ENCODE results near the gene SMIM43. TPM values are rescaled to one million over a fixed set of nuclear protein-coding genes. Genes with fewer than 3 reads are reported as not detected.

Gene SMIM43
- total RNA-seq, 1 experiment from 2014 or later = not detected

DNA sequence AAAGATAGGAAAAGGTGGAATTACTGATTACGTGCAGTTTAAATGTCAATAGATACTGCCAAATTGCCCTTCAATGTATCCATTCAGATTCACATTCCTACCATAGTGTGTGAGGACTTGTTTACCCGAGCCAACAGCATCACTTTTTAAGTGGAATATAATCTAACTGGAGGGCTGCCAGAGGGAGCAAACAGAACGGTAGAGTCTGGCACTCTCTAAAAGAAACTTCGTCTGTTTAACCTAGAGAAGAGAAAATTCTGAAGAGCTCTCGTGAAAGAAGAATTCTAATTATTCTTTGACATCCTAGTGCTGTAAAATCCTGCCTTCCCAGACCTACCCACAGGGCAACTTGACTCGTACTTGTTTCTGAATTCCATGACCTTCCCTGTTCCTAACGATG, 23.2 kb downstream of the SMIM43 start:
- H3K4me3 ChIP-seq (replicated peaks in 1 of 2; ENCODE audit: low read depth in 1 of 2, low read length in 2 of 2) = no peak overlapping the region
- H3K9me2 ChIP-seq (ENCODE audit: insufficient read depth) = no peaks in the 10 kb centered on the region
- no peak for TF ChIP-seq CBX3 (IDR thresholded peaks at IDR 0.05; ENCODE audit: low read depth)
- no peak for TF ChIP-seq YY1 (IDR thresholded peaks at IDR 0.05; ENCODE audit: extremely low read depth, insufficient replicate concordance, low read depth, low read length)
- TF ChIP-seq SIN3A (IDR thresholded peaks at IDR 0.05; ENCODE audit: low read depth) = no peak
- no peak for TF ChIP-seq EZH2phosphoT487 (IDR thresholded peaks at IDR 0.05; ENCODE audit: borderline replicate concordance)
- TF ChIP-seq ZNF274 (IDR thresholded peaks at IDR 0.05; ENCODE audit: low read depth, low read length) = no peak
- TF ChIP-seq, protein P1, sequence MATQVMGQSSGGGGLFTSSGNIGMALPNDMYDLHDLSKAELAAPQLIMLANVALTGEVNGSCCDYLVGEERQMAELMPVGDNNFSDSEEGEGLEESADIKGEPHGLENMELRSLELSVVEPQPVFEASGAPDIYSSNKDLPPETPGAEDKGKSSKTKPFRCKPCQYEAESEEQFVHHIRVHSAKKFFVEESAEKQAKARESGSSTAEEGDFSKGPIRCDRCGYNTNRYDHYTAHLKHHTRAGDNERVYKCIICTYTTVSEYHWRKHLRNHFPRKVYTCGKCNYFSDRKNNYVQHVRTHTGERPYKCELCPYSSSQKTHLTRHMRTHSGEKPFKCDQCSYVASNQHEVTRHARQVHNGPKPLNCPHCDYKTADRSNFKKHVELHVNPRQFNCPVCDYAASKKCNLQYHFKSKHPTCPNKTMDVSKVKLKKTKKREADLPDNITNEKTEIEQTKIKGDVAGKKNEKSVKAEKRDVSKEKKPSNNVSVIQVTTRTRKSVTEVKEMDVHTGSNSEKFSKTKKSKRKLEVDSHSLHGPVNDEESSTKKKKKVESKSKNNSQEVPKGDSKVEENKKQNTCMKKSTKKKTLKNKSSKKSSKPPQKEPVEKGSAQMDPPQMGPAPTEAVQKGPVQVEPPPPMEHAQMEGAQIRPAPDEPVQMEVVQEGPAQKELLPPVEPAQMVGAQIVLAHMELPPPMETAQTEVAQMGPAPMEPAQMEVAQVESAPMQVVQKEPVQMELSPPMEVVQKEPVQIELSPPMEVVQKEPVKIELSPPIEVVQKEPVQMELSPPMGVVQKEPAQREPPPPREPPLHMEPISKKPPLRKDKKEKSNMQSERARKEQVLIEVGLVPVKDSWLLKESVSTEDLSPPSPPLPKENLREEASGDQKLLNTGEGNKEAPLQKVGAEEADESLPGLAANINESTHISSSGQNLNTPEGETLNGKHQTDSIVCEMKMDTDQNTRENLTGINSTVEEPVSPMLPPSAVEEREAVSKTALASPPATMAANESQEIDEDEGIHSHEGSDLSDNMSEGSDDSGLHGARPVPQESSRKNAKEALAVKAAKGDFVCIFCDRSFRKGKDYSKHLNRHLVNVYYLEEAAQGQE (IDR thresholded peaks at IDR 0.05; ENCODE audit: low read depth) = no peak
- TF ChIP-seq TCF7L2 (IDR thresholded peaks at IDR 0.05; ENCODE audit: borderline replicate concordance, extremely low read depth, insufficient read depth, insufficient read length) = no peak
- no peak for TF ChIP-seq FOSL1 (IDR thresholded peaks at IDR 0.05; ENCODE audit: low read depth)
- TF ChIP-seq SRF (IDR thresholded peaks at IDR 0.05; ENCODE audit: low read depth) = no peak
- intact Hi-C loops (cut with micrococcal nuclease) = no loop called here
- no peak overlapping the region for H3K27ac ChIP-seq (ENCODE audit: low read depth, low read length)
- RAD21 ChIA-PET (ENCODE audit: low non-redundant PET in 1 of 2, low total read pairs in 2 of 2, uncharacterized antibody in 2 of 2, unreplicated experiment in 2 of 2) = no interaction called here
- H4K20me1 ChIP-seq (ENCODE audit: insufficient read depth) = no peaks in the 10 kb centered on the region
- H3K9ac ChIP-seq (ENCODE audit: low read length) = no peak overlapping the region
- DNase-seq (ENCODE audit: low read depth, low spot score) = no peak
- no peaks in the 10 kb centered on the region for H3K36me3 ChIP-seq (ENCODE audit: control insufficient read depth in 1 of 2, insufficient read depth in 2 of 2, low read length in 2 of 2)
- H2AFZ ChIP-seq (ENCODE audit: low read depth, low read length, poor library complexity, severe bottlenecking) = no peak overlapping the region
- POLR2A ChIA-PET = no interaction called here
- no peaks in the 10 kb centered on the region for H3K79me2 ChIP-seq (ENCODE audit: insufficient read depth, low read length)
- H3K9me3 ChIP-seq (ENCODE audit: control insufficient read depth in 1 of 2, insufficient read depth in 1 of 2, low read depth in 1 of 2, low read length in 2 of 2) = no peaks in the 10 kb centered on the region
- no peaks in the 10 kb centered on the region for H3K27me3 ChIP-seq (ENCODE audit: insufficient read depth, low read length)
- ATAC-seq = no peak
- no peak overlapping the region for H3K4me2 ChIP-seq (ENCODE audit: low read length)
- no peaks in the 10 kb centered on the region for H3K4me1 ChIP-seq (ENCODE audit: control insufficient read depth in 1 of 2, insufficient read depth in 2 of 2, low read length in 2 of 2)
- BruUV-seq (replicated peaks) = no TSS peak
- CTCF ChIA-PET = no interaction called here
